NB4 (cell line): ENCODE results near the gene GNAO1.

Source experiments
- MYC ChIP-seq: IDR thresholded peaks from 2 replicates; pipeline ENCODE4 v1.6.1; 2011; ENCODE audit warnings: low read depth, low read length
- POLR2A ChIP-seq: IDR thresholded peaks from 2 replicates; pipeline ENCODE4 v1.6.1; 2011; ENCODE audit warnings: mild to moderate bottlenecking; ENCODE audit not compliant: insufficient read length; ENCODE audit errors: extremely low read depth
- TF ChIP-seq, protein P1 (sequence below): IDR thresholded peaks from one replicate; pipeline ENCODE4 v1.5.1; 2012; ENCODE audit warnings: low read depth, low read length

DNA sequence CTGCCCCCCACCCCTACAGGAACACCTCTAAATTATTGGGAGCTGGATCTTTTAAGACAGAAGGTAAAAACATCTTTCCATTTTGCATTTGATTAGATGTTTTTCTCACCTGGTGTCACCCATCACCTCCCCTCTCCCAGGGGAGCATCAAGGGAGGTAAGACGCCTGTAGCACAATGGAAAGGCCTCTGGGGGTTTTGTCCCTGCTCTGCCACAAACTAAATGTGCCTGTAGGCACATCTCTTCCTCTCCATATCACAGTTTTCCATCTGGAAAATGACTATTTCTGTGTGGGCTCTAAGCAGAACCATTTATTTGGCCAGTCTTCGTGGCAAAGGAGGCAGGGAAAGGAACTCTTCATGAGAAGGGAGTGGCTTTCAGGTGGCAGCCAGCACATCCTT lies 76.6 kb downstream of the GNAO1 start:
- no peak for TF ChIP-seq MYC
- TF ChIP-seq, protein P1, sequence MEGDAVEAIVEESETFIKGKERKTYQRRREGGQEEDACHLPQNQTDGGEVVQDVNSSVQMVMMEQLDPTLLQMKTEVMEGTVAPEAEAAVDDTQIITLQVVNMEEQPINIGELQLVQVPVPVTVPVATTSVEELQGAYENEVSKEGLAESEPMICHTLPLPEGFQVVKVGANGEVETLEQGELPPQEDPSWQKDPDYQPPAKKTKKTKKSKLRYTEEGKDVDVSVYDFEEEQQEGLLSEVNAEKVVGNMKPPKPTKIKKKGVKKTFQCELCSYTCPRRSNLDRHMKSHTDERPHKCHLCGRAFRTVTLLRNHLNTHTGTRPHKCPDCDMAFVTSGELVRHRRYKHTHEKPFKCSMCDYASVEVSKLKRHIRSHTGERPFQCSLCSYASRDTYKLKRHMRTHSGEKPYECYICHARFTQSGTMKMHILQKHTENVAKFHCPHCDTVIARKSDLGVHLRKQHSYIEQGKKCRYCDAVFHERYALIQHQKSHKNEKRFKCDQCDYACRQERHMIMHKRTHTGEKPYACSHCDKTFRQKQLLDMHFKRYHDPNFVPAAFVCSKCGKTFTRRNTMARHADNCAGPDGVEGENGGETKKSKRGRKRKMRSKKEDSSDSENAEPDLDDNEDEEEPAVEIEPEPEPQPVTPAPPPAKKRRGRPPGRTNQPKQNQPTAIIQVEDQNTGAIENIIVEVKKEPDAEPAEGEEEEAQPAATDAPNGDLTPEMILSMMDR = no peak
- no peak for TF ChIP-seq POLR2A
